ENCODE measurements around the gene RASAL1.
"Not testable (repeated sequence)": the region's sequence is repeated elsewhere in the genome, so short reads cannot be mapped to it uniquely, and the experiment has no call there.

Gene RASAL1

DNA sequence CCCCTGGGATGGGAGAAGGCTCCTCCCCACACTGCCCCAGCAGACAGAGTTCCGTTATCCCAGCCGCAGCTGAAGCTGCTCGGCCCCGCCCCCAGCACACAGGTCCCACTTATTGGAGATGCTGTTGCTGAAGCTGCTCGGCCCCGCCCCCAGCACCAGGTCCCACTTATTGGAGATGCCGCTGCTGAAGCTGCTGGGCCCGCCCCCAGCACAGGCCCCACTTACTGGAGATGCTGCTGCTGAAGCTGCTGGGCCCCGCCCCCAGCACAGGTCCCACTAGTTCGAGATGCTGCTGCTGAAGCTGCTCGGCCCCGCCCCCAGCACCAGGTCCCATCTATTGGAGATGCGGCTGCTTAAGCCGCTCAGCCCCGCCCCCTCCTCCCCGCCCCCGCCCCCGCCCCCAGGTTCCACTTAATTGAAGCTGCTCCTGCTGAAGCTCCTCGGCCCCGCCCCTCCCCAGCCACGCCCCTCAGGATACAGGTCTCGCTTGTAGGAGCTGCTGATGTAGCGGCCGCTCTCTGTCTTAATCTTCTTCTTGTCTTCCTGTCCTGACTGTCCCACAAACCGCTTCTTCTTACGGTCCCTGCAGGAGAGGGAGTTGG lies 26.0 kb upstream of the RASAL1 start:
- peak; percentile 43 for DNase-seq

DNA sequence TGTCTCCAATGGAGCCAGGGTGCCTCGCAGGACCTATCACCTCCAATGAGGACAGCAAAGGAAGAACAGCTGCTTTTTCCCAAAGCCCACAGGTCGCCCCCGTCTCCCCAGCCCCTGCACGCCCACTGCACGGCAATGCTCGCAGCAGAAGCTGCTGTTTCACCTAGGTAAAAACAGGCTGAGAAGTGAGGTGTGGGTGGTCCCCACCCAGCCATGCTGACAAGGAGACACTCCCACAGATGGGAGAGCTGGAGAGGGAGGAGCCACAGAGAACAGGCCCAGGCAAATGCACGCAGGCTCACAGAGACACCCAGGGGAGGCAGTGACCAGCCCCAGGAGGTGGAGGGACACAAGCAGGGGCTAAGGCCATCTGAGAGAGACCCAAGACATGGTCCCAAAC lies 24.4 kb upstream of the RASAL1 start:
- DNase-seq, result no peak

DNA sequence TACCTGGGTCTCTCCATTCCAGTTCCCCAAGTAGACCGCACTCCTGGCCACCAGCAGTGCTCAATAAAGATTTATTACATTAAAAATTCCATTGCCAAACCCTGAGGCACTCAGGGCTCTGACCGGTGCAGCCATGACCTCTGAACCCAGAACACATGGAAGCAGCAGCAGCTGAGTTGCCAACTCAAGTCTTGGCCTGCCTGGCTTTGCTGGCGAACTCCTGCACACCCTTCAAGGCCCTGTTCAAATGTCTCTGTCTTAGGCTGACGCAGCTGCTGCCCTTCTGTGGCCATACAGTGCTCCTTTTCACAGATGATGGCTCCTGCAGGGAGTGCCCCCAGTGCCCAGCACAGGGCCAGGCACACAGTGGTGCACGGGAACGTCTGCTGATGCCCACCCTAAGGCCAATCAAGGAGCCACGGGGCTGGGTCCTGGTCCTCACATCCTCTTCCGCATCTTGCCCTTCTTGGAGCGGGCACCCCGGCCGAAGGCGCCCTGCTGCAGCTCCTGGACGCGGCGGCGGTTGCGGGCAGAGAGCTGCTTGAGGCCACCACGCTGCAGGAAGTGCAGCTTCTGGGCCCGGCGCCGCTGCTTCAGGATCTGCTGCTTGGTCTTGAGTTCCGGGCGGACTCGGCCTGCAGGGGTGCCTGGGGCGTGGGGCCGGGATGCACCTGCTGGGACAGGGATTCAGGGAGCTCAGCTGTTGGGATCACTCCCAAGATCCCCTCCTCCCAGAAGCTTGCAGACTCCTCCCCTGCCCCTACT lies 23.1 kb upstream of the RASAL1 start:
- no peak for DNase-seq

DNA sequence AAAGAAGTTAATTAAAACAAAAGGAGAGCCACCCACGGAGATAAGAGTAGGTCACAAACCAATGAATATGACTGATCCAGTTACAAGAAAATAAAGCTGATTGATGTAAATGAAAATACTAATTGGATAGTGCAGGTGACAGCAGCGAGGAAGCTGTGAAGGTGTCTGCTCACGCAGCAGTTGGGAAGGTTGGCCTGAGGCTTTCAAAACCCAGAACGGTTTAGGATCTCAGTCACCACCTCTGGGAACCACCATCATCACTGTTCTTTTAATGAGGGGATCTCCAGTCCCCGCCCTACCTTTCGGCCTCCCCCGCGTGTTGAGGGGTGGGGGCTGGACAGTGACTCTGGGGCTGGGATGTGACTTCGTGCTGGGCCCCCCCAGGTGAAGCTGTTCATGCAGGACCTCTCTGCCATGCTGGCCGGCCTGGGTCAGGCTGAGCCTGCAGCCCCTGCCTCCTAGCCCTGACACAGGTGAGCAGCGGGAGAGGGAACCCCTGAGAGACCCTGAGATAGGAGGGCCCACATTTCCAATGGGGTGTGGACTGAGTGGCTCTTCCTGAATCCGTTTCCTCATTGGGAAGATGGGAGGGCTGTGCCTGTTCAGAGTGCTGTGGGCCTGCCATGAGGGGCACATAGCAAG lies 21.8 kb upstream of the RASAL1 start:
- DNase-seq, result no peak

DNA sequence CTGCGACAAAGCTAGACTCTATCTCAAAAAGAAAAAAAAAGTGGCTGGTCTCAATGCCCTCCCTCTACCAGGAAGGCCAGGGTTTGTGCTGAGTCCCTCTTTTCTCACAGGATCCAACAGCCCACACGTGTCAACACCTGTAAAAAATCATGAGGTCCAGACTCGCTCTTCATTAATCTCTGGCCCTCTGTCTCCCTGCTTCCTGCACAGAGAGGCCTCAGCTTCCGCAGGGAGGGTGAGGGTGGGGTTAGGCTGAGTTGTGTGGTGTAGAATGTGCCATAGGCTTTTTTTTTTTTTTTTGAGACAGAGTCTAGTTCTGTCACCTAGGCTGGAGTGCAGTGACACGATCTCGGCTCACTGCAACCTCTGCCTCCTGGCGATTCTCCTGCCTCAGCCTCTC lies 20.1 kb upstream of the RASAL1 start:
- no peak for DNase-seq

DNA sequence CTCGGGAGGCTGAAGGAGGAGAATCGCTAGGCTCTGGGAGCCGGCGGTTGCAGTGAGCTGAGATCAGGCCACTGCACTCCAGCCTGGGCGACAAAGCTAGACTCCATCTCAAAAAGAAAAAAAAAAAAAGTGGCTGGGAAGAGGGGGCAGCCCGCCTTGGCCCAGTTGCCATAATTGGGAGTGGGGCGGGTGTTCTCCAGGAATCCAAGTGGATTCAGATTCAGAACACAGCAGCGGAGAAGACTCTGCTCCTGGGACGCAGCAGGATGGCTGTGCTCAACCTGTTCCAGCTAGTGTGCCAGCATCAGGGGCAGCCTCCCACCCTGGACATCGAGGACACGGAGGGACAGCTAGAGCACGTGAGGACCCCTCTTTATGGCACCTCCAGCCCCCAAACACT lies 19.5 kb upstream of the RASAL1 start:
- DNase-seq, result no peak

DNA sequence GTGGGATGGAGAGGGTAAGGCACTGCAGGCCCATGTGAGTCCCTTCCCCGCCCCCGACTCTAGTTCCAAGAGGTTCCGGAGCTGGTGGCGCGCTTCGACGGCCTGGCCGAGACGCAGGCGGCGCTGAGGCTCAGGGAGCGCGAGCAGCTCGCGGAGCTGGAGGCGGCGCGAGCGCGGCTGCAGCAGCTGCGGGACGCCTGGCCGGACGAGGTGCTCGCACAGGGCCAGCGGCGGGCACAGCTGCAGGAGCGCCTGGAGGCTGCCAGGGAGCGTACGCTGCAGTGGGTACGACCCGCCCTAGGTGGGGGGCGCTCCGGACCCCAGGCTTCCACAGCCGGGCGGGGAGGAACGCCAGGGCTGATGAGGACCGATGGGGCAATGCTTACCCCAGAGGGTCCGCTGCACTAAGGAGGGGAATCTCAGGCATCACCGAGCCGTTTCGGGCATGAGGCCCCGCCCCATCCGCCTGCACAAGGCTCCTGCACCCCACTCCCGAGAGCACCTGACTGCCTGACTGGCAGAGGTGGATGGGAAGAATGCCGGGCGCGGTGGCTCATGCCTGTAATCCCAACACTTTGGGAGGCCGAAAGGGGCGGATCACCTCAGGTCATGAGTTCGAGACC lies 18.9 kb upstream of the RASAL1 start:
- no peak for DNase-seq

DNA sequence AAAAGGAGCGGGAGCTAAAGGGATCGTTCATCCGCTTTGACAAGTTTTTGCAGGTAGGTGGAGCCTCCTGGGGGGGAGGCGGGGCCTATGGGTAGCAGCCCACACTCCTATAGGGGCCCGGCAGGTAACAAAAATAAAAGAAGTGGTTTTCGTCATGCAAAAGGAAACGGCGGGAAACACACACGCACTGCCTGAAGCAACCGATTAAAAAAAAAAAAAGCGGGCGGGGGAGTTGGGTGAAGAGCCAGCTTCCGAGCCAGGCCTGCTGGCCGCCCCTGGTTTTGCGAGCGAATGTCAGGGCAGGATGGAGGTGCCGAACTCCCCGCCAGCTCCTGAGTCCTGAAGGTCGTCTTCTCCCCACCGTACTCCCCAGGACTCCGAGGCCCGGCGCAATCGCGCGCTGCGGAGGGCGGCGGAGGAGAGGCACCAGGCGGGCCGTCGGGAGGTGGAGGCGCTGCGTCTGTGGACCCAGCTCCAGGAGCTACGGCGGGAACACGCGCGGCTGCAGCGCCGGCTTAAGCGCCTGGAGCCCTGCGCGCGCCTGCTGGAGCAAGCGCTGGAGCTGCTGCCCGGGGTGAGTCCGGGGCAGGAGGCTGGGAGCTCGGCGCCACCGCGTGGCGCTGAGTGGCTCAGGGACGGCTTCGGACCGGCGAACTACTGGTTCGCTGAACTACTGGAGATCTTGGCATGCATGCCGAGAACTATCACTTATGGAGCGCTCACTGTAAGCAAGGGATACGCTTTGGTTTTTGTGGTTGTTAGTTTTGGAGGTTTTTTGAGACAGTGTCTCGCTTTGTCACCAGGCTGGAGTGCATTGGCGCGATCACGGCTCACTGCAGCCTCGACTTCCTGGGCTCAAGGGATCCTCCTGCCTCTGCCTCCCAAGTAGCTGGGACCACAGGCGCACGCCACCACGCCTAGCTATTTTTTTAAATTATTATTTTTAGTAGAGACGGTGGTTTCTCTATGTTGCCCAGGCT lies 17.6 kb upstream of the RASAL1 start:
- DNase-seq, result peak; percentile 60

DNA sequence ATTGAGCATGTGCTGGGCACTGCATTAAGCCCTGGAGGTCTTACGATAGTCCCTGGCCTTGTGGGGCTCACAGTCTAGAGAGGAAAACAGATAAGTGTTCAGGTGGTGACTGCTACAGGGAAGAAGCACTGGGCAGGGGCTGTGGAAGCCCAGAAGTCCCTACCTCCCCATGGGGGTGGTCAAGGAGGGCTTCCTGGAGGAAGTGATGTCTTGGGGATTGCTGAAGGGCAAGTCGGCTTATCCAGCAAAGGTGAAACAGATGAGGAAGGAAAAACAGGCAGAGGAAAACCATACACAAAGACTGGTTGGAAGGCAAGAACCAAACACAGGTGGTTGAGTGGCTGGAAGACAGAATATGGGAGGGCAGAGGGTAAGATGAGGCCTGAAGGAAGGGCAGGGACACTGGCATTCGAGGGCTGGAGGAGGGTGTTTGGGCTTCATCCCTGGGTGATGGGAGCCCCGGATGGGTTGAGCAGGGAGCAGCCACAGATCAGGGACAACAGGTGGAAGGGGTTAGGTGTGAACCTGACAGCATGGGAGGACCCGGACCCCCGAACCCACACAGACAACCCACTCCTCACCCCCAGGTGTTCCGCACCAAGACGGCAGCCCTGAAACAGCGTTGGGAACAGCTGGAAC lies 16.8 kb upstream of the RASAL1 start:
- DNase-seq, result no peak

DNA sequence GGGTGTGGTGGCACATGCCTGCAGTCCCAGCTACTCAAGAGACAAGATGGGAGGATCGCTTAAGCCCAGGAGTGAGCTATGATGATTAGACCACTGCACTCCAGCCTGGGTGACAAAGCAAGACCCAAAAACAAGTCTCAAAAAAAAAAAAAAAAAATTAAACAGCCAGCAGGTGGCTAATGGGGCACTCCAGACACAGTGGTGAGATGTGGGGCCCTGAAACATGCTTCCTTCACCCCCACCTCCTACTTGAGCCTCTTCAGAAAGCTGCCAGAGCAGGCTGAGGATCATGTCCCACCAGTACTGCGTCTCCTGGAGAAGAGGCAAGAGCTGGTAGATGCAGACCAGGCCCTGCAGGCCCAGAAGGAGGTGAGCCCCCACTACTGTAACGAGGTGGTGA lies 16.1 kb upstream of the RASAL1 start:
- DNase-seq, result no peak

DNA sequence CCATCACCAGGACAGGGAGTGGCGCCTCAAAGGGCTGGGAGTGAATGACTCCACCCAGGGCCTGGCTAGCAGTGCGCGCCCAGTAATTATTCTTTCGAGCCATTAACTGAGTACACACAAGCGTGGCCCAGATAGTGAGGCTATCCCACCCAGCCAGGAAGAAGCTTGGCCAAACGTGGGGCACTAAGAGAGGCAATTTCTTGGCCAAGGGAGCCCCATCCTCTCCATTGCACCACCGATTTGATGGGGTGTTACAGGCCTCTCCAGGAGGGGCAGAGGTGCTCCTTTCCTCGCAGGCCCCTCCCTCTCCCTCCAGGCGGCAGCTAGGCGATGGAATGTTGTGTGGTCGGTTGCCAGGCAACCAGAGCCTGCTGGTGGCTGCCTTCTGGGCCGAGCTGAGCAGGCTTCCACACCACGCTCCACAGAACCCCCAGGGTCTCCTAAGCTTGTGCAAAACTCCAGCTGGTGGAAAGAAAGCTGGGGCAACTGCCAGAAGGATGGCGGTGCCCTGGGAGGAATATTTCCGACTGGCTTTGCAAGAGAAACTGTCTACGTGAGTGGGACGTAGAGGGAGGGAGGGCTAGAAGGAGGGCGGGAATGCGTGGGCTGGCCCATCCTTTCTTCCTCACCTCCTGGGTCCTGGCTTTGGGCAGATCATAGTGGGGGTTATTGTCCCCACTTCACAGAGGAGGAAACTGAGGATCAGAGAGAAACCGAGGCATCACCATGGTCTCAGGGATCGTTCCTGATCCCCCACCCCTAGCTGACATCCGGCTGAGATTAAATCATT lies 14.0 kb upstream of the RASAL1 start, which contains the start of gene CFAP73:
TSS of gene CFAP73 (plus strand) at position 364 of the 790 bp plus-strand sequence. CDS start at position 498, 134 bp downstream.
- DNase-seq, result no peak

DNA sequence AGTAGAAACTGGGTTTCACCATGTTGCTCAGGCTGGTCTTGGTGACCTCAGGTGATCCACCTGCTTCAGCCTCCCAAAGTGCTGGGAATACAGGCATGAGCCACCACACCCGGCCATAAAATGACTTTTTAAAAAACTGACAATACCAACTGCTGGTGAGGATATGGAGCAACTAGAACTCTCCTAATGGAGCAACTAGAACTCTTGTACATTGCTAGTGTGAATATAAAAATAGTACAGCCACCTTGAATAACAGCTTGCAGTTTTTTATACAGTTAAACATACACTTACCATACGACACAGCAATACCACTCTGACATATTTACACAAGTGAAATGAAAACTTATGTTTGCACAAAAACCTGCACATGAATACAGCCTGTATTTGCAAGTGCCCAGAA lies 11.4 kb upstream of the RASAL1 start:
- DNase-seq, result no peak

DNA sequence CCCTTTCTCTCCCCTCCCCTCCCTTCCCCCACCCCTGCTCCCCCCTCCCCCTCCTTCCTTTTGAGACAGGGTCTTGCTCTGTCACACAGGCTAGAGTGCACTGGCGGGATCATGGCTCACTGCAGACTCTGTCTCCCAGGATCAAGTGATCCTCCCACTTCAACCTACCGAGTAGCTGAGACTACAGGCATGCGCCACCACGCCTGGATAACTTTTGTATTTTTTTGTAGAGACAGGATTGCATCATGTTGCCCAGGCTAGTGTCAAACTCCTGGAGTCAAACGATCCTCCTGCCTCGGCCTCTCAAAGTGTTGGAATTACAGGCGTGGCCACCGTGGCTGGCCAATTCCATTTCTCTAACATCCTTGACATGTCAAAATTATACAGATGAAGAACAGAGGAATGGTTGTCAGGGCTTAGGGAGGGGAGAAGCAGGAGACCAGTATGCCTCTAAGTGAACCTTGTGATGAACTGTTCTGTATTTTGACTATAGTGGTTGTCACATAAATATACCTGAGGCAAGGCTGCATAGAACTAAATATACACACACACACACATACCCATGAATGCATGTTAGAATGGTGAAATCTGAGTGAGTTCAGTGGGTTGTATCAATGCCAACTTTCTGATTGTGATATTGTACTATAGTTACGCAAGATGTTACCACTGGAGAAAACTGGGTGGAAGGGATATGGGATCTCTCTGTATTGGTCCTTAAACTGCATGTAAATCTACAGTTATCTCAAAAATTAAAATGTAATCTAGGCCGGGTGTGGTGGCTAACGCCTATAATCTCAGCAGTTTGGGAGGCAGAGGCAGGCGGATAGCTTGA lies 10.4 kb upstream of the RASAL1 start:
- DNase-seq, result no peak

DNA sequence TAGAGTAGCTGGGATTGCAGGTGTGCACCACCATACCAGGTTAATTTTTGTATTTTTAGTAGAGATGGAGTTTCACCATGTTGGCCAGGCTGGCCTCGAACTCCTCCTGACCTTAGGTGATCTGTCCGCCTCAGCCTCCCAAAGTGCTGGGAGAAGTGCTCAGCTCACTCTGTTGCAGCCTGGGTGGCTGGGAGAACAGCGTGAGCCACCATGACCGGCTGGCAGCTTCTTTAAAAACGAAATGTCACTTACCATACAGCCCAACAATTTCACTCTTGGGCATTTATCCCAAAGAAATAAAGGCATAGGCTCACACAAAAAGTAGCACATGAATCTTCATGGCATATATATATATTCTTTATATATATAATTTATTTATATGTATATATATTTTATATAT lies 9.2 kb upstream of the RASAL1 start:
- DNase-seq, result no peak

DNA sequence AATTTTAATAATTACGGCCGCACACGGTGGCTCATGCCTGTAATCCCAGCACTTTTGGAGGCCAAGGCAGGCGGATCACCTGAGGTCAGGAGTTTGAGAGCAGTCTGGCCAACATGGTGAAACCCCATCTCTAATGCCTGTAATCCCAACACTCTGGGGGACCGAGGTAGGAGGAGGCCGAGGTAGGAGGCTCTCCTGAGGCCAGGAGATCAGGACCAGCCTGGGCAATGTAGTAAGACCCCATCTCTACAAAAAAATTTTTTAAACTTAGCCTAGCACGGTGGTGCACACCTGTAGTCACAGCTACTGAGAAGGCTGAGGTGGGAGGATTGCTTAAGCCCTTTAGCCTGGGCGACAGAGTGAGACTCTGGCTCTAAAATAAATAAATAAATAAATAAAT lies 8.4 kb upstream of the RASAL1 start:
- DNase-seq, result no peak

DNA sequence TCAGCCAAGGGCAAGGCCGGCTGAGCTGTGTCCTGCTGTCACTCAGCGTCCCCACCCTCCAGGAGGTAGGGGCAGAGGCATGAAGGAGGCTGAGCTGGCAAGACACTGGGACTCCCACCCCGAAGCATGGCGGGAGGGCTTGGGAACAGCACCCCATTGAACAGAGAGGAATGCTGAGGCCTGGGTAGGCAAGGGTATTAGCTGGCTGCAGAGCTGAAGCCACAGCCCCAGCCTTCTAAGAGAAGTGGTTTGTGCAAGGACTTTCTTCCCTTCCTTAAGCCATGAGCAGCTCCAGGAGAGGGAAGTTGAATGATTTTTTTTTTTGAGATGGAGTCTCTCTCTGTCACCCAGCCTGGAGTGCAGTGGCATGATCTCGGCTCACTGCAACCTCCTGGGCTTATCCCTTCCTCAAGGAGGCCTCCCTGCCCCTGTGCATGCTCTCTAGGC lies 7.3 kb upstream of the RASAL1 start:
- DNase-seq, result no peak

DNA sequence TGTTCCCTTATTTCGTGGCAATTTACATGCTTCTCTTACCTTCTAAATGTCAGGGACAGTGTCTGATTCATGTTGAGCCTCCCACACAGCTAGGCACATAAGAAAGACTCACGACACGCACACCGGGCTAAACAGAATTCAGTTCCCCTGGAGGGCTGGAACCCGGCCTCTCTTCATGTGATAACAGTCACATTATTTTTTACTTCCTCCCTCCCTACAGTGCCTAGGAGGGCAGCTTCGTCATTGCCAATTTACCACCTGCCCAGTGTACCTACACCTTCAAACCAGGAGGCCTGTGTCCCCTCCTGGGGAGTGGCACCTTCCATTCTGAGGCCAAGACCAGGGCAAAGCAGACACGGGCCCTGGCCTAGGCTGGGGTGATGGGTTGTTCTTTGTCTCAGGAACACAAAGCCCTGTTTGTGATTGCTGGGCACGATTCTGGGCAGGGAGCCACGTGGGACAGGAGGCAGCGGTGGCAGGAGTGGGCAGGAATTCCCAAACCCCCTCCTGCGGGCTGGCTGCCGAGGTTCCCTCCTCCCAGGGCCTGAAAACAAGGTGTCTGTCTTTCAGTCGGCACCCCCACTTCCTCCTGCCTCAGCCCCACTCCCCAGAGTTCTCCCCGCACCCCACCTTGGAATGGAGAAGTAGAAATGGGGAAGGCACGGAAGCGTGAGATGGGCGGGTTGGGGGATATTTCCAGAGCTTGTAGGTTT lies 6.8 kb upstream of the RASAL1 start:
- no peak for DNase-seq

DNA sequence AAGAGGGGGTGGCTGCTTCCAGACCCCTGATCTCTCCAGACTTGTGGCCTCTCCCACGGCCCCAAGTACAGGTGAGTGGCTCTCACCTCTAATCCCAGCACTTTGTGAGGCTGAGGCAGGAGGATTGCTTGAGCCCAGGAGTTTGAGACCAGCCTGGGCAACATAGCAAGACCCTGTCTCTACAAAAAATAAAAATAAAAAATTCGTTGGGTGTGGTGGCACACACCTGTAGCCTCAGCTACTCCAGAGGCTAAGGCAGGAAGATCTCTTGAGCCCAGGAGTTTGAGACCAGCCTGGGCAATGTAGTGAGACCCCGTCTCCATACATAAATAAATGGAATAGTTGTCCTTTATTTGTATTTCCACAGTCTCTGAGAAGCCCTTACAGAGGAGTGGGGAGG lies 6.2 kb upstream of the RASAL1 start:
- not testable (repeated sequence) for DNase-seq

DNA sequence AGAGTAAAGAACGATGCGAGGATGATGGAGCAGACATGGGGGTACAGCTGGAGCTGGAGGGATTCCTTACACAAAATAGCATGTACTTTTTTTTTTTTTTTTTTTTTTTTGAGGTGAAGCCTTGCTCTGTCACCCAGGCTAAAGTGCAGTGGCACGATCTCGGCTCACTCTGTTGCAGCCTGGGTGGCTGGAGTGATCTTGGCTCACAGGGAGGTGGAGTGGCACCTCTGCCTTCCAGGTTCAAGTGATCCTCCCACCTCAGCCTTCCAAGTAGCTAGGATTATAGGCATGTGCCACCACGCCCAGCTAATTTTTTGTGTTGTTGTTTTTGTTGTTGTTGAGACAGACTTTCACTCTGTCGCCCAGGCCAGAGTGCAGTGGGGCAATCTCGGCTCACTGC lies 5.1 kb upstream of the RASAL1 start:
- DNase-seq, result no peak

Measured in activated CD4-positive, alpha-beta T cell treated with anti-CD3 and anti-CD28 coated beads, Interleukin-2, amount 50 U/mL, for 16 hours (primary cell).